MV-4-11 (cell line): ENCODE measurements around the gene SDF2.
"Not testable (repeated sequence)": the region's sequence is repeated elsewhere in the genome, so short reads cannot be mapped to it uniquely, and the experiment has no call there.

Experiments used
- DNase-seq: peaks from one replicate; lab custom pipeline; 2025; lab: John Stamatoyannopoulos, UW

The SDF2 gene

DNA sequence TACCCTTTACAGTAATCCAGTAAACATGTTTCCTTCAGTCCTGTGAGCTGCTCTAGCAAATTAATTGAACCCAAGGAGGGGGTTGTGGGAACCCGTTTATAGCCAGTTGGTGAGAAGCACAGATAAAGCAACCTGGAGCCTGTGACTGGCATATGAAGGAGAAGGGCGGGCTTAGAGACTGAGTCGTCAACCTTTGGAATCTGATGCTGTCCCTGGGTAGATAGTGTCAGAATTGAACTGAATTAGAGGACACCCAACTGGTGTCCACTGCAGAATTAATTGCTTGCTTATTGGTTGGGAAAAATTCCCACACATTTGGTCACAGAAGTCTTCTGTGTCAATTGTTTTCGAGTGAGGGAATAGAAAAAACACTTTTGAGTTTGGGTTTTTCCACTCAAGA, 34.9 kb downstream of the SDF2 start:
- DNase-seq: no peak

DNA sequence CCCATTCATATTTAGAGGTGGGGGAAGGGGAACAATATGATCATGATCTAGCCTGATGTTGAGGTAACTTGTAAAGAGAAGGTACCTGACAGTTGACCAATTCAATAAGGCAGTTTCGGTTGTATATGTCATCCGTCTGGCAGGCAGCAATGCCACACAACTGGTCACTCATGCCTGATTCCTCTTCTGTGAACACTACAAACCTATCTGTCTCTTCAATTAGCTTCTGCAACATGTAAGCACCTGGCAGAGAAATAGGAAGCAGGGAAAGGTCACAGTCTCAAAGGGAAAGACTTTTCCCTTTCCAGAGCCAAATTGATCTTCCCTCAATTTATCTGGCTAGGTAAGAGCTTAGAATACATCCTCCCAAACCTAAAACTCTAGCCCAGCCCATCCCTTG, 37.6 kb downstream of the SDF2 start:
- no peak for DNase-seq

DNA sequence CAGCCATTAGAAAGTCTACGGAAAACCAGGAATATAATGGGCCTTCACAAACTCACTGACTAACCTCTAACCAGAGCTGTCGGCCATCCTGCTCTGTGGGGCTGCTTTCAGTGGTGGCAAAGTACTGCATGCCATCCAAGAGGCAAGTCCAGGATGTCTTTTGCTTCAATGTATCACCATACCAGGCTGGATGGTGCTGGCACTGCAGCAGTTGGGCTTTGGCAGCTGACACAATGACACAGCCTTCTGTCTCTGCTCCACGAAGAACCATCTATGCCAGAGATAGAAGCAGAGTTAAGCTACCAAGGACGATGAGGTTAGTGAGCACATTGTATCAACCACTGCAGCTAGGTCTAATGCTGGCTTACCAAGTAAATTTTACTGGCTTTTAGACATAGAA, 38.0 kb downstream of the SDF2 start:
- no peak for DNase-seq

DNA sequence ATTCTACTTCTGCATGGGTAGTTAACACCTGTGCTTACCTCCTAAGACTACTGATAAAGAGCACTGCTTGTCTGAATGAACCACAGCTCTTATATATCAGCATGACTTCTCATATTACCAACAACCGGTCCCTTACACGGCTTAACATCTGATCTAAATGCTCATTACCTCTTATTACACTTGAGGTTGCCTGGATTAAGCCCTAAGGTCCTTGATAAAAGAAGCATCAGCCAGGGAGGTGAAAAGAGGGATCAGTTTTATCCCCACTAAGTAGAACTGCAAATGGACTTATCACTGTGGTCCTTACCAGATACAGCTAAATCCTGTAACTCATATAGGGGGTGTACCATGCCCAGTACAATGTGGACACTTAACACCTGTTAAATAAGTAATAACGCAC, 39.5 kb downstream of the SDF2 start:
- no peak for DNase-seq

DNA sequence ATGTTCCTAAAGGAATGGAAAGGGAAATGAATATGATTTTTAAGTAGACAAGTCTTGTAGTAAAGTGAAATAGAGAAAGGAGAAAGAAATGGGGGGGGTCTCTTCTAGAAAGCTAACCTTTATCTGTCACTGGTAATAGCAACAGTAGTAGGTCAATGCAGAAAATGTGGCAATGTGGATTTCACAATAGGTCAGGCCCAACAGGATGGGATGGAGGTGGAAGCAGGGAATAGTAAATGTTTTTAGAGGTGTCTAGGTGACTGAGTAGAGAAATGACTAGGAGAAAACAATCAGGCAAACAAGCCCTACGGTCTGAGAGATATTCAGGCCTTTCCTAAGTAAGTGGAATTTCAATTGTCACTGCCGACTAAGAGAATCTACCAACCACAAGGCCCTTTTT, 41.7 kb downstream of the SDF2 start:
- DNase-seq: no peak

DNA sequence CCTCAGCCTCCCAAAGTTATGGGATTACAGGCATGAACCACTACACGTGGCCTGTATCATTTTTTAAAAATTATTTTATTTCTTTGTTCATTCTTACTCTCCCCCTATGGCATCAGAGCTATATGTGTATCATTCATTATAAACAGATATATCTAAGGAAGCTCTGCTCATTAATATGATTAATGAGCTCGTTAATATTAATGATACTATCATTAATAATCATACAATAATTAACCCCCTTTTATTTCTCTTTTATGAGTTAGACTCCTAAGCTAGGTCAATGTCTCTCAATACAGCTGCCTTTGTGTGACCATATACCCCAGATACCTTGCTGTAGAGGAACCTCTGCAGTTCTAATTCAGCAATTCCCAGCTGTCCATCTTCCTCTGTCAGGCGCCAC, 43.2 kb downstream of the SDF2 start:
- no peak for DNase-seq

DNA sequence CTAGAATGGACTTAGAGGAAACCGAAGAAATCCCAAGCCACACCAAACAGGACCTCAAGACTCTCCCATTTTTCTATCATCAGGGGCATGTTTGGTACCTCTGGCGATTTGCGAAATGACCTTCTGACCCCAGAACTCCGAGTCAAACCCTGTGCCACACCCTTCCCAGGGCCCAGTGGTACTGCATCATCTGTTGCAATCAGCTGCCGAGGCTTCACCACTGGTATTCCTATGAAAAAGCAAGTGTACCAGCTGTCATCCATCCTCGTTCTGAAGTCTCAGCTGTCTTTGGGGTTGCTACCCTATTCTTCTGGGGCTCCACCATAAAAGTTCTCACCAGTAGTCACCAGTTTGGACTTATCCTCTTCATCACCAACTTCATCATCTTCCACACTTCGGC, 45.4 kb downstream of the SDF2 start:
- DNase-seq: no peak

DNA sequence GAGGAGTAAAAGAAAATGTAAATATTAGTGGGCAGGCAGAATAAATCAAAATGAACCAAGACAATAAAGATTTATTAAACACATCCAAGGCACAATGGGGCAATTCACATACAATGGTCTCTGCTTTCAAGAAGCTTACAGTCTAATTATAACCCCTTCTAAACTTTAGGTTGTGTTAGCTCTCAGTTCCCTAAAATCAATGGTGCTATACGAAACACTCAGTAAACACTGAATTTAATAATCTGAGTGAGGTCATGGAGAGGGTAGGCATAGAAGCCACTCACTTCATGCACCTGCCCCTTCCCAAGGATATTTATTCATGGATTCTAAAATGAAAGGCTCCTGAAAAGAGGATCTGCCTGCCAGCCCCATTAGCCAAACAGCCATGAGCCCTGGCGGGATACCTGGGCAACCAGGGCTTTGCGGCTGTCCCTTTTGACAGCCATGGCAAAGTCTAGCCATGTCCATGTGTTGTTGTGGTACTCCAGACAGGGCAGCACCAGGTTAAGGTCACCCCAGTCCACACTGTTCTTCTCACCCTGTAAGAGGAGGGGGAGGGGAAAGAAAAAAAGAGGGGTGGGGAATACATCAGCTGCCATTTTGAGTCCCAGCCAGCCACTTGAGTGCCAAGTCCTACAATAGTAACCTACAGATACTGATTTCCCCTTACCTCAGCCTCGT, 46.3 kb downstream of the SDF2 start:
- peak; percentile 23 for DNase-seq

DNA sequence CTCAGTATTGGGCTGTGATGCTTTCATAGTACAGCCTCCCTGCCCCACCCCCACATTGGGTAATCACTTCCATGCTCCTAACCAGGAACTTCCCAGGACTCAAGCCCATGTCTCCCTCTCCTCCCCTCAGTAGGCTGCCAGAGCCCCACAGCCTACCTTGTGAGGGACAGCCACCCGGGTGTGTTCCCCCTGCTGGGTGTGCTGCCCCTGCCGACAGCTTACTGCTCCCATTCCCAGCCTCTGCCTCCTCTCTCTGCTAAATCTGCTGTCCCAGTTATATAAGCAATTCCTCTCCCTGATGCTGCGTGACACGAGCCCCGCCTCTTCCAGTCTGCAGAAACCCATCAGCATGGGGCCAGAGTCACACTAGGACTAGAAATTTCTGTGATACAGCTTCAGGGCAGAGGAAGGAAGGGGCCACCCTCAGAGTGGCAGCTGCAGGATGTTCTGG, 47.8 kb downstream of the SDF2 start, which contains the start of gene RSKR:
TSS of gene RSKR (minus strand) at position 255 of the 451 bp plus-strand sequence. CDS start at position 231, 24 bp downstream.
- no peak for DNase-seq

DNA sequence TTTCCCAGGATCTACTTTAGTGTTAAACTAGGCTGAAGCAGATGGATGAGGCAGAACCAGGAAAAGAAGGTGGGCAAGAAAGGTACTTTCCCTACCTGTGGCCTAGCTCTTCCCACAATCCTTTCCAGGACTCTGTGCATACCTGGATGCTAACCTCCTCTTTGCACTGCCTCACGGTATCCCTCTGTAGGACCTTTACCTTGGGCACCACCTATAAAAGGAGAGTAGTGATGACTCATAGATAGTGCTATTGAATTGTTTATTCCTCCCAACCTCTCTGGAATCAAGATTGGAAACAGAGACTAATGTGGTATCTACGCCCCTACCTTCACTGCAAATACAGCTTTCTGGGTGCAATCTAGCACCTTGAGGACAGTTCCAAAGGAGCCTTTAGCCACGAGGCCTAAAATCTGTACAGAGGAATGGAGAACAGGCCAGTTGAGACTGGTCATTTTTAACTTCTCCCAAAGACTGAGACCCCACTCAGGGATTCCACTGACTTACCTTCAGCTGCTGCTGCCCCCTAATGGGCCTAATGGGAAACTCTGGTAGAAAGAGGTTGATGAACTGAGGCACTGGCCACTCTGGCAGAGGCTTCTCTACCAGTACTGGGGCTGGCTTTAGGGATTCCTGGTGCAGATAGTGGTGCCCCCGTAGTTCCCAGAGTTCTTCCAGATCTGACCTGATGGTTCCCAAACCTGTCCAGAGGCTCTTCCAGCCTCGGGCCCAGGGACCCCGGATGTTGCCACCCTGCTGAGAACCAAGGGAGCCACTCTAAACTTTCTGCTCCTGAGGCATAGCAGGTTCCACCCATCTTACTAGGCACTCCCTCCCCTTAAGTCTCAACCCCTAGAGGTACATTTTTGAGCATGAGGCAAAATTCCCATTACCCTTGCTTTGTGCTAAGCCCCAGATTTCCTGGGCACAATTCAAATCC, 48.5 kb downstream of the SDF2 start:
- DNase-seq: no peak

DNA sequence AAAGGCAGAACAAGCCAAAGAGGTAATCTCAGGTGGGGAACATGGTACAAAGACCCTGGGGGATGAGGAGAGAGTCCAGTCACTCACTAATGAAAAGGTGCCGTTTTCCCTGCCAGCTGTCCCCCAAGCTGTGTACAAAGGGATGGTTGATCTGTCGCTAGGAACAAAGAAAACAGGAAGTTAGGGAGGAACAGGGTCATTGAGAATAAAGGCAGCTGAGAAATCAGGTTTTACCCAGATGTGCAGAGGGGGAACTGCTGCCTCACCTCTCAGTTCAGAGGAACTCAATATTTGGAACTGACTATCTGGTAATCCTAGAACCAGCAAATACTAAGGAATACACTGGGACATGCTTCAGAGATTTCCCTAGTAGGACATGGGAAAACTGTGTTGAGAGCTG, 49.2 kb downstream of the SDF2 start:
- peak; percentile 39 for DNase-seq

DNA sequence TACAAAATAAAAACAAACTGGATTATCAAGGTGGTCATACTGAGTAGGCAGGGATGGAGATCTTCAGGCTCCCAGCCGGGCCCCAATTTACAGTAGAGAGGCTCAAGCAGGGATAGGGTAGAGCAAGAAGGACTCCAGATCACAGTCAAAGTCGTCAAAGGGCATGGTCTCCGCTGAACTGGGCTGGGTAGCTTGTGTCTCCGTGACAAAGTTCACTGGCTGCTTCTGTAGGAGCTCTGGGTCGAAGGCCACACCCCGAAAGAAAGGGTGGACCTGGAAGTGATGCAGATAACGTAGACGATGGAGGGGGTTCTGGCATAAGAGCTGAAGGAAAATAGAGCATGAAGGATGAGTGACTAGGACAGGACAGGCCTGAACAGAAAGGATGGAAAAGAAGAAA, 51.3 kb downstream of the SDF2 start:
- no peak for DNase-seq

DNA sequence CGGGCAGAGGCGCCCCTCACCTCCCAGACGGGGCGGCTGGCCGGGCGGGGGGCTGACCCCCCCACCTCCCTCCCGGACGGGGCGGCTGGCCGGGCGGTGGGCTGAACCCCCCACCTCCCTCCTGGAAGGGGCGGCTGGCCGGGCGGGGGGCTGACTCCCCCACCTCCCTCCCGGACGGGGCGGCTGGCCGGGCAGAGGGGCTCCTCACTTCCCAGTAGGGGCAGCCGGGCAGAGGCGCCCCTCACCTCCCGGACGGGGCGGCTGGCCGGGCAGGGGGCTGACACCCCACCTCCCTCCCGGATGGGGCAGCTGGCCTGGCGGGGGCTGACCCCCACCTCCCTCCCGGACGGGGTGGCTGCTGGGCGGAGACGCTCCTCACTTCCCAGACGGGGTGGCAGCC, 57.7 kb downstream of the SDF2 start:
- not testable (repeated sequence) for DNase-seq

DNA sequence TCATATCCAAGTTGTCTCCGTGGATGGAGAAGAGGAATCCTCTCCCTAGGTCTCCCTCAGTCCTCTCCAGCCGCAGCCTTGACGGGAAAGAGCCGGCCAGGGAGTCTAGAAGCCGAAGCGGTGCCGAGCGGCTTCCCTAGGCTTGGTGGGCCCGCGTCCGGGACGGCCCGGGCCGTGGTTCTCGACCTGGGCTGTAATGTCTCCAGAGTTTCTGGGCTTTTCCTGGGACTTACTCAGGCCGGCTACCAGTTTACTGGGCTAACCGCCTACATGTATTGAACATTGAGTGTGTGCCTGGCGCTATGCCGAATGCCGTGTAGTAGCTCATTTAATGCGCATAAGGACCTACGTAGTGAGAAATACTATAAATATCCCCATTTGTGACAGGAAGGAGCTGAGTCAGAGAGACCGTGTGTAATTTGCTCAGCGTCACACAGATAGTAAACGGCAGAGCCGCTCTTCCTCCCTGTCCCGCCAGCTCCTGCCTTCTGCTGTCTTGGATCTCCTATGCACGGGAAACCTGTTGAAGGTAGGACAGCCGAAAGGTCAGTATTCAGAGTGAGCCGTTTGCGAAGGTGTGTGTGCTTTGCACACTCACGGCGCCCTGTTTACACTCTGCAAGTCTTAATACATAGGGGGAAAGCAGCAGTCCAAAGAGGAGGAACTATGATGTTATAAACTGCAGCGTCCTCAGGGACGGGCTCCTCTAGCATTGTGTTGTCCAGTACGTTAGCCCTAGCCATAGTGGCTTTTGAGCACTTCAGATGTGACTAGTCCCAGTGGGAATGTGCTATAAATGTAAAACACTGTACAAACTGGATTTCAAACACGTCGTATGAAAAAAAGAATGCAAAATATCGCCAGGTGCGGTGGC, 62.2 kb downstream of the SDF2 start:
- peak; percentile 83 for DNase-seq

DNA sequence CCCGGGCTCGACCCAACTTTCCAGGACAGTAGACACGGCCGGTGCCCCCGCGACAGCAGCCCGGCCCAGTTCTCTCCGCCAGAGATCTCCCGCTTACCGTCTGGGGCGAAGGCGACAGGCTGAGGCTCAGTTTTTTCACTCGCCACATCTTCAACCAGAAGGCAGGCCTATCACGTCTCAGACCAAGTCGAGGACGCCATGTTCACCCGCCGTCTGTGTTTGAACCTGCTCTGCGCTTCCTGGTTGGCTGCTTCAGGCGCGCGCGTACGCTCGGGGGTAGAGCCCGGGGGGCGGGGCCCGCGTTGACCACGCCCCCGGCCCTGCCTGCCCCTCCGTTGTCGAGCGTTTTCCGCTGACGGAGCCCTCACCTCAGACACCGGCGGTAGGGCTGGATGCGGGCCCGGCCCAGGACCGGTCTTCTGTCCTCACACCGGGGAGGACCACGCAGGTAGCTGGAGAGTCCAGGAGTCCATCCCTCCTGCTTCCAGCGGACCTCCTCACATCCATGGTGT, 62.9 kb downstream of the SDF2 start, which contains the start of gene SPAG5:
TSS of gene SPAG5 (minus strand) at position 227 of the 512 bp plus-strand sequence. CDS start at position 148, 79 bp downstream.
- peak; percentile 91 for DNase-seq

DNA sequence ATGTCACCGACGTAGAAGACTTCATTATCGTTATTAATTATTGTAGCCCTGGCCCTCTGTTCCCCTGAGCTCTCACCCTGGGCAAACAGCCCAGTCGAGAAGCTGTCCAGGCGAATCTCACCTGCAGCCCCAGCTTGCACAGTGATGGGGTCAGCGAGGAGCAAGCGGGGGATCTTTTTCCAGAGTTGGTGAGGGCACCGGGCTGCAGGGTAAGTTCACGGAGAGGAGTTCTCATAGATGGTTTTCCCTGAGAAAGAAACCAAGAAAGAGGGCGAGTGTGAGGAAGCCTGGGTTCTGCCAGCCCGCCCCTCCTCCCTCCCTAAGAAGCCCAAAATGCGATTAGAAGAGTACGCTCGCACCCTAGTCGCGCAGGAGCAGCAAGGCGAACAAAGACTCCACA, 63.3 kb downstream of the SDF2 start:
- DNase-seq: no peak
